DOHH2 (cell line): Measurements from ENCODE around the gene RILPL1.

Source experiments
- EZH2phosphoT487 ChIP-seq: fragments of 200-600 bp; sonication (generic); IDR thresholded peaks from 2 replicates; pipeline ENCODE4 v1.6.1; 2017; ENCODE audit warnings: borderline replicate concordance, mild to moderate bottlenecking, antibody characterized with exemption, low read length, moderate library complexity, mixed read lengths
- TF ChIP-seq, protein P1 (sequence below): fragments of 200-600 bp; sonication (generic); IDR thresholded peaks from one replicate; pipeline ENCODE4 v1.5.1; 2014; ENCODE audit warnings: antibody characterized with exemption, mild to moderate bottlenecking, low read depth, low read length; ENCODE audit not compliant: poor library complexity, severe bottlenecking

DNA sequence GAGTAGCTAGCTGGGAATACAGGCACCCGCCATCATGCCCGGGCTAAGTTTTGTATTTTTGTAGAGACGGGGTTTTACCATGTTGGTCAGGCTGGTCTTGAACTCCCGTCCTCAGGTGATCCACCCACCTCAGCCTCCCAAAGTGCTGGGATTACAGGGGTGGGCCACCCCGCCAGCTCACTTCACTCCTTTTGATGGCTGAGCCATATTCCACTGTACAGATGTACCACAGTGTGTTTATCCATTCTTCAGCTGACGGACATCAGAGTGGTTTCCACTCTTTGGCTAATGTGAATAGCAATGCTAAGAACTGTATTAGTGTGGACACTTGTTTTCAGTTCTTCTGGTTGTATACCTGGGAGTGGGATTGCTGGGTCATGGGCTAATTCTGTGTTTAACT lies 46.1 kb downstream of the RILPL1 start:
- TF ChIP-seq, protein P1, sequence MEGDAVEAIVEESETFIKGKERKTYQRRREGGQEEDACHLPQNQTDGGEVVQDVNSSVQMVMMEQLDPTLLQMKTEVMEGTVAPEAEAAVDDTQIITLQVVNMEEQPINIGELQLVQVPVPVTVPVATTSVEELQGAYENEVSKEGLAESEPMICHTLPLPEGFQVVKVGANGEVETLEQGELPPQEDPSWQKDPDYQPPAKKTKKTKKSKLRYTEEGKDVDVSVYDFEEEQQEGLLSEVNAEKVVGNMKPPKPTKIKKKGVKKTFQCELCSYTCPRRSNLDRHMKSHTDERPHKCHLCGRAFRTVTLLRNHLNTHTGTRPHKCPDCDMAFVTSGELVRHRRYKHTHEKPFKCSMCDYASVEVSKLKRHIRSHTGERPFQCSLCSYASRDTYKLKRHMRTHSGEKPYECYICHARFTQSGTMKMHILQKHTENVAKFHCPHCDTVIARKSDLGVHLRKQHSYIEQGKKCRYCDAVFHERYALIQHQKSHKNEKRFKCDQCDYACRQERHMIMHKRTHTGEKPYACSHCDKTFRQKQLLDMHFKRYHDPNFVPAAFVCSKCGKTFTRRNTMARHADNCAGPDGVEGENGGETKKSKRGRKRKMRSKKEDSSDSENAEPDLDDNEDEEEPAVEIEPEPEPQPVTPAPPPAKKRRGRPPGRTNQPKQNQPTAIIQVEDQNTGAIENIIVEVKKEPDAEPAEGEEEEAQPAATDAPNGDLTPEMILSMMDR: no peak
- TF ChIP-seq EZH2phosphoT487: no peak
